IMR-90 (cell line): ENCODE data around the gene FAM78A. TPM values are rescaled to one million over a fixed set of nuclear protein-coding genes. Genes with fewer than 3 reads are reported as not detected.

Experiments used
- ATAC-seq: fragments of 200-7000 bp; cut with Tn5 transposase; 2 replicates; pipeline ENCODE4 v1.9.1; 2020; ENCODE audit warnings: low read depth, mild to moderate bottlenecking, moderate library complexity
- BruUV-seq: library from RNA; stranded (reverse); fragments of 400-500 nt; replicated peaks from 2 replicates; lab custom pipeline; 2021; lab: Mats Ljungman, UMichigan
- CTCF ChIA-PET: fragments of 300-600 bp; formaldehyde crosslinking; extraction: SDS; loops from one replicate; lab custom pipeline; 2021; ENCODE audit warnings: antibody characterized with exemption; lab: Yijun Ruan, JAX
- POLR2A ChIA-PET: fragments of 300-600 bp; sonication (Branson Sonifier 250); formaldehyde crosslinking; loops from one replicate; lab custom pipeline; 2022; ENCODE audit warnings: antibody characterized with exemption; ENCODE audit not compliant: unreplicated experiment; lab: Charles Lee
- DNase-seq: peaks from one replicate; pipeline ENCODE4 v3.0.0; 2013
- H2AFZ ChIP-seq: replicated peaks from 2 replicates; pipeline ENCODE3; 2013; ENCODE audit warnings: low read length, mild to moderate bottlenecking; ENCODE audit not compliant: poor library complexity
- H2AK5ac ChIP-seq: 2 replicates; pipeline ENCODE4 v1.6.1; 2013; ENCODE audit warnings: low read depth, low read length, inconsistent platforms
- H2AK9ac ChIP-seq: replicated peaks from 2 replicates; pipeline ENCODE3; 2013; ENCODE audit warnings: mild to moderate bottlenecking, low read depth, low read length, moderate library complexity; ENCODE audit not compliant: poor library complexity
- H2BK120ac ChIP-seq: 2 replicates; pipeline ENCODE4 v1.6.1; 2013; ENCODE audit warnings: low read depth, low read length, inconsistent platforms
- H2BK15ac ChIP-seq: 3 replicates; pipeline ENCODE4 v1.6.1; 2013; ENCODE audit warnings: low read depth, low read length, inconsistent platforms
- H2BK20ac ChIP-seq: 2 replicates; pipeline ENCODE4 v1.6.1; 2013; ENCODE audit warnings: low read depth, mild to moderate bottlenecking, inconsistent platforms, low read length, moderate library complexity
- H2BK5ac ChIP-seq: 2 replicates; pipeline ENCODE4 v1.6.1; 2013; ENCODE audit warnings: mild to moderate bottlenecking, low read depth, low read length, inconsistent platforms; ENCODE audit not compliant: poor library complexity, severe bottlenecking
- H3K14ac ChIP-seq: replicated peaks from 2 replicates; pipeline ENCODE4 v1.6.1; 2013; ENCODE audit warnings: low read depth, low read length, inconsistent platforms
- H3K18ac ChIP-seq: 2 replicates; pipeline ENCODE4 v1.6.1; 2013; ENCODE audit warnings: low read depth, low read length, control low read depth
- H3K23ac ChIP-seq: 2 replicates; pipeline ENCODE4 v1.6.1; 2013; ENCODE audit warnings: low read depth, low read length, inconsistent platforms
- H3K27ac ChIP-seq: 2 replicates; pipeline ENCODE4 v1.5.1; 2013; ENCODE audit warnings: mild to moderate bottlenecking, control low read depth, low read length; ENCODE audit not compliant: insufficient read depth
- H3K27me3 ChIP-seq: 2 replicates; pipeline ENCODE4 v1.6.1; 2013; ENCODE audit warnings: low read length; ENCODE audit not compliant: control insufficient read depth, insufficient read depth
- H3K36me3 ChIP-seq: 2 replicates; pipeline ENCODE4 v1.6.1; 2013; ENCODE audit warnings: low read length, mixed read lengths; ENCODE audit not compliant: control insufficient read depth, insufficient read depth
- H3K4ac ChIP-seq: 2 replicates; pipeline ENCODE4 v1.6.1; 2013; ENCODE audit warnings: low read depth, low read length, inconsistent platforms
- H3K4me1 ChIP-seq: 2 replicates; pipeline ENCODE4 v1.6.1; 2013; ENCODE audit warnings: low read length, mixed read lengths; ENCODE audit not compliant: control insufficient read depth, insufficient read depth
- H3K4me2 ChIP-seq: 2 replicates; pipeline ENCODE4 v1.6.1; 2013; ENCODE audit warnings: low read depth, mild to moderate bottlenecking, control low read depth, low read length, moderate library complexity
- H3K4me3 ChIP-seq: 2 replicates; pipeline ENCODE4 v1.5.1; 2013; ENCODE audit warnings: low read depth, mild to moderate bottlenecking, control low read depth, low read length, moderate library complexity; ENCODE audit not compliant: insufficient read depth
- H3K56ac ChIP-seq: 2 replicates; pipeline ENCODE4 v1.6.1; 2013; ENCODE audit warnings: low read length, inconsistent platforms; ENCODE audit not compliant: insufficient read depth; ENCODE audit errors: extremely low read depth
- H3K79me1 ChIP-seq, 2 experiments: 2 replicates each; pipeline ENCODE4 v1.6.1; 2013; ENCODE audit warnings: low read length in 2 of 2, inconsistent platforms in 1 of 2, low read depth in 1 of 2
- H3K9ac ChIP-seq: 2 replicates; pipeline ENCODE4 v1.6.1; 2013; ENCODE audit warnings: low read depth, low read length, control low read depth
- H3K9me1 ChIP-seq: 2 replicates; pipeline ENCODE4 v1.6.1; 2013; ENCODE audit warnings: low read length, inconsistent platforms; ENCODE audit not compliant: insufficient read depth
- H3K9me3 ChIP-seq: 2 replicates; pipeline ENCODE4 v1.6.1; 2013; ENCODE audit warnings: low read length; ENCODE audit not compliant: control insufficient read depth, insufficient read depth
- H4K20me1 ChIP-seq: 2 replicates; pipeline ENCODE4 v1.6.1; 2013; ENCODE audit warnings: low read length, inconsistent platforms; ENCODE audit not compliant: insufficient read depth
- H4K5ac ChIP-seq: 2 replicates; pipeline ENCODE4 v1.6.1; 2013; ENCODE audit warnings: mild to moderate bottlenecking, low read depth, low read length, control low read depth
- H4K8ac ChIP-seq, 2 experiments: 2 replicates each; pipeline ENCODE4 v1.6.1; 2013; ENCODE audit warnings: low read depth in 2 of 2, low read length in 2 of 2, control low read depth in 1 of 2, inconsistent platforms in 1 of 2
- H4K91ac ChIP-seq: 2 replicates; pipeline ENCODE4 v1.6.1; 2013; ENCODE audit warnings: low read depth, low read length, inconsistent platforms; ENCODE audit not compliant: insufficient read depth
- CEBPB ChIP-seq: IDR thresholded peaks from 2 replicates; pipeline ENCODE4 v1.6.1; 2012; ENCODE audit warnings: low read depth, low read length, improper control_type of control experiment
- CHD1 ChIP-seq: IDR thresholded peaks from 2 replicates; pipeline ENCODE4 v1.6.1; 2012; ENCODE audit warnings: low read depth, low read length, improper control_type of control experiment
- FOS ChIP-seq: fragments of 150-350 bp; IDR thresholded peaks from 2 replicates; pipeline ENCODE4 v1.6.1; 2016; ENCODE audit warnings: low read depth, low read length
- MAFK ChIP-seq: IDR thresholded peaks from 2 replicates; pipeline ENCODE4 v1.6.1; 2012; ENCODE audit warnings: low read depth, low read length, improper control_type of control experiment
- MXI1 ChIP-seq: IDR thresholded peaks from 2 replicates; pipeline ENCODE4 v1.6.1; 2012; ENCODE audit warnings: low read depth, mild to moderate bottlenecking, low read length, moderate library complexity, borderline replicate concordance
- POLR2A ChIP-seq: IDR thresholded peaks from 2 replicates; pipeline ENCODE4 v1.6.1; 2012; ENCODE audit warnings: mild to moderate bottlenecking, low read depth, low read length
- RAD21 ChIP-seq: IDR thresholded peaks from 2 replicates; pipeline ENCODE4 v1.6.1; 2012; ENCODE audit warnings: low read length, improper control_type of control experiment
- RFX5 ChIP-seq: IDR thresholded peaks from 2 replicates; pipeline ENCODE4 v1.8.0; 2012; ENCODE audit warnings: low read depth, mild to moderate bottlenecking, low read length, moderate library complexity
- SMC3 ChIP-seq: fragments of 150-350 bp; IDR thresholded peaks from 2 replicates; pipeline ENCODE4 v1.6.1; 2016; ENCODE audit warnings: low read depth, mild to moderate bottlenecking, antibody characterized with exemption, low read length, moderate library complexity
- whole genome bisulfite sequencing, 2 experiments: methylation state at CpG; one replicate each; pipeline versions ENCODE4 v1.1.5 to v1.1.7; 2013; ENCODE audit warnings: missing lambda C conversion rate in 2 of 2; ENCODE audit not compliant: insufficient read length in 1 of 2; ENCODE audit errors: extremely low coverage in 2 of 2; 5-methylcytosine and 5-hydroxymethylcytosine counted together
- dilution Hi-C: fragments of 300-500 bp; cut with HindIII; formaldehyde crosslinking; loops from one replicate; pipeline ENCODE4 v1.14.3; 2018; ENCODE audit warnings: low sequenced_read_pairs; ENCODE audit not compliant: unreplicated experiment
- in situ Hi-C: fragments of 300-500 bp; cut with MboI; formaldehyde crosslinking; loops from 3 replicates; pipeline ENCODE4 v1.14.3; 2019; ENCODE audit warnings: low sequenced_read_pairs, inconsistent platforms, mixed read lengths
- intact Hi-C: fragments of 100-400 bp; cut with micrococcal nuclease; formaldehyde crosslinking; loops from 2 replicates; pipeline ENCODE4 v1.10.0; 2022
- polyA plus RNA-seq, 3 experiments: library from polyadenylated mRNA; depleted of rRNA; stranded (reverse); fragments of >200 nt; gene quantifications; 2 replicates each; pipeline ENCODE4 v1.2.3, GENCODE V29; 2012; ENCODE audit warnings: low replicate concordance in 1 of 3
- total RNA-seq: library from RNA; depleted of rRNA; stranded (reverse); fragments of >200 nt; gene quantifications from 2 replicates; pipeline ENCODE4 v1.2.3, GENCODE V29; 2012
- TF ChIP-seq, protein P1 (sequence below): fragments of 150-350 bp; IDR thresholded peaks from 2 replicates; pipeline ENCODE4 v1.6.1; 2017; ENCODE audit warnings: mild to moderate bottlenecking, antibody characterized with exemption, low read length, low read depth
- TF ChIP-seq, protein P2 (sequence below): conservative IDR thresholded peaks from 2 replicates; pipeline ENCODE4 v1.5.1; 2012; ENCODE audit warnings: mild to moderate bottlenecking, low read depth, low read length, improper control_type of control experiment

Gene FAM78A
- total and polyA plus RNA-seq, 2 of the 4 experiments (the other 2 are of a cell fraction): 0.18 to 0.27 TPM

DNA sequence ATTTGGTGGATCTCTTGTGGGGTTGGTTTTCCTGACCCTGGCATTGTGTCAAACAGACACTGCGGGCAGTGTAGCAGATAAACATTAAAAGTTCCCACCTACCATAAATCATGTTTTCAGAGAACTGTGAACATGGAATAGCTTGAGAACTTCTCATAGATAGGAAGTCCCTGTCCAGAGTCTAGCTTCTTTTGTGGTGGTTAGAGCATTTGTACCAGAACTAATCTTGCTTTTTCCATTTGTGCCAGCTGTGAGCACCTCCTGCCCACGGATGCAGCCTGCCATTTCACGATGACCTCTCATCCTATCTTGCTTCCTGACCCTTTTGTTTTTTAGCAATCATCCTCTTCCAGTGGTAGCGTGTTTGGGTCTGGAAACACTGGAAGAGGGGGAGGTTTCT, 61.4 kb downstream of the FAM78A start:
- Histone ChIP-seq H4K8ac (no peak overlapping the region), H2AK9ac (no peak overlapping the region), H3K4me2 (no peak overlapping the region), H3K4me1 (no peaks in the 10 kb centered on the region; the same call in 1 of the 2 replicates), H2BK20ac (no peak overlapping the region), H2BK120ac (no peak overlapping the region), H3K9me1 (peaks cover 6% of the 10 kb centered on the region; the same call in 1 of the 2 replicates), H3K56ac (no peak overlapping the region), H3K18ac (no peak overlapping the region), H3K79me1 (peaks cover 0 to 7% of the 10 kb centered on the region in 2 experiments; a peak in 2 of 4 replicates), H2AK5ac (no peak overlapping the region), H4K20me1 (peaks cover 5% of the 10 kb centered on the region; the same call in 1 of the 2 replicates), H3K4ac (no peak overlapping the region), H3K27me3 (no peaks in the 10 kb centered on the region), H3K36me3 (peaks cover 15% of the 10 kb centered on the region), H3K9me3 (no peaks in the 10 kb centered on the region), H2BK15ac (no peak overlapping the region), H3K4me3 (no peak overlapping the region), H4K5ac (no peak overlapping the region), H2BK5ac (no peak overlapping the region), H3K14ac (no peak overlapping the region), H3K9ac (no peak overlapping the region), H2AFZ (no peak overlapping the region), H3K23ac (no peak overlapping the region), H3K27ac (no peak overlapping the region), H4K91ac (no peak overlapping the region)
- in situ Hi-C loops: no loop called here
- DNase-seq (no peak), ATAC-seq (no peak)
- dilution Hi-C loops: no loop called here
- TF ChIP-seq, protein P1, sequence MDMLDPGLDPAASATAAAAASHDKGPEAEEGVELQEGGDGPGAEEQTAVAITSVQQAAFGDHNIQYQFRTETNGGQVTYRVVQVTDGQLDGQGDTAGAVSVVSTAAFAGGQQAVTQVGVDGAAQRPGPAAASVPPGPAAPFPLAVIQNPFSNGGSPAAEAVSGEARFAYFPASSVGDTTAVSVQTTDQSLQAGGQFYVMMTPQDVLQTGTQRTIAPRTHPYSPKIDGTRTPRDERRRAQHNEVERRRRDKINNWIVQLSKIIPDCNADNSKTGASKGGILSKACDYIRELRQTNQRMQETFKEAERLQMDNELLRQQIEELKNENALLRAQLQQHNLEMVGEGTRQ: no peak
- TF ChIP-seq MAFK (no peak), SMC3 (no peak), CHD1 (no peak), FOS (no peak), CEBPB (no peak), POLR2A (no peak), RFX5 (no peak), RAD21 (no peak), MXI1 (no peak)
- TF ChIP-seq, protein P2, sequence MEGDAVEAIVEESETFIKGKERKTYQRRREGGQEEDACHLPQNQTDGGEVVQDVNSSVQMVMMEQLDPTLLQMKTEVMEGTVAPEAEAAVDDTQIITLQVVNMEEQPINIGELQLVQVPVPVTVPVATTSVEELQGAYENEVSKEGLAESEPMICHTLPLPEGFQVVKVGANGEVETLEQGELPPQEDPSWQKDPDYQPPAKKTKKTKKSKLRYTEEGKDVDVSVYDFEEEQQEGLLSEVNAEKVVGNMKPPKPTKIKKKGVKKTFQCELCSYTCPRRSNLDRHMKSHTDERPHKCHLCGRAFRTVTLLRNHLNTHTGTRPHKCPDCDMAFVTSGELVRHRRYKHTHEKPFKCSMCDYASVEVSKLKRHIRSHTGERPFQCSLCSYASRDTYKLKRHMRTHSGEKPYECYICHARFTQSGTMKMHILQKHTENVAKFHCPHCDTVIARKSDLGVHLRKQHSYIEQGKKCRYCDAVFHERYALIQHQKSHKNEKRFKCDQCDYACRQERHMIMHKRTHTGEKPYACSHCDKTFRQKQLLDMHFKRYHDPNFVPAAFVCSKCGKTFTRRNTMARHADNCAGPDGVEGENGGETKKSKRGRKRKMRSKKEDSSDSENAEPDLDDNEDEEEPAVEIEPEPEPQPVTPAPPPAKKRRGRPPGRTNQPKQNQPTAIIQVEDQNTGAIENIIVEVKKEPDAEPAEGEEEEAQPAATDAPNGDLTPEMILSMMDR: no peak
- CTCF ChIA-PET: interaction anchor here (0.9 kb wide), 1 partner anchor 11 kb away, joined by 3 read pairs; no protein-coding TSS in a partner anchor
- BruUV-seq: no TSS peak
- intact Hi-C loops: no loop called here
- WGBS, 2 experiments: no CpG with 5 or more reads among the region's 4 CpGs
- POLR2A ChIA-PET: no interaction called here
